ENCODE measurements around the gene CES1. TPM values are rescaled to one million over a fixed set of nuclear protein-coding genes. Genes with fewer than 3 reads are reported as not detected.

CES1 gene
- 0.89 TPM for total RNA-seq
- 1 to 10 TPM in 2 of 4 donors, under 1 TPM in 1, not detected in 1; 0.33 to 3.5 (median 1.1) TPM for polyA plus RNA-seq

DNA sequence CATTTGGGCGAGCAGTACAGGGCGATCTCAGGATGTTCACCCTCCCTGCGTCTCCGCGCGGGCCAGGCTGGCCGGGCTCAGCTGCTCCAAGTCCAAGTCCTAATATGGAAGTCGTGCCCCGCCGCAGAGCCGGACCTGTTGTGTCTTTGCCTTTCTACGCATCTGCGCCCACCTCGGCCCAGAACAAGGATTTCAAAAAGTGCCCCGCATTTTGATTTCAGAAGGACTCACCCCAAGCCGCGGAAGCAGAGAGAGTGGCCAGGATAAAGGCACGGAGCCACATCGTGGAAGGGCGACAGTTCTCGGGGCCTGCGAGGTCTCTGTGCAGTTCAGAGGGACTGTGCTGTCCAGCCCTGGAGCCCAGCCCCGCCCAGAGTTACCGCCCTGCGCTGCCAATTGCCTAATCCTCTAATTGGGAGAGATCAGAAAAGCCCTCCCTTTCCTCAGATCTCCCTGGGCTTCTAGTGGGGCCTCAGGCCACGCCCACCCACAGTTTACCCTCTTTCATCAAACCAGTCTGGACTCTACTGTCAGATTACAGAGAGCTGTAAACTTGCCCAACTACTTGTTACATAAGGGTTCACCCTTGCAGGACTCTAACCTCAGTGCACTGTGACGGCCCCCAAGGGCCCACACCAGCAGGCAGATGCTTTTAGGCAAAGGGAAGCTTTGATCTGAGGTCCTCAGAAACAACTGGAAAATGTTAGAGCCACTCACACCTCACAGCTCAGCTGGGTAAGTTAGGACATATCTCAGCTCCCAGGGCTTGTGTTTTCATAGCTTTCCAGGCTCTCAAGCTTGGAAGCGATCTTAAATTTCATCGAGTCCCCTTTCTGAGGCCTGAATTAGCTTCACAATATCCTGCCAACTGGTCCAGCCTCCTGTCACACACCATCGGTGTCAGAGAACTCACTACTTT lies at the start of gene CES1:
Gene CES1 (minus strand): TSS at position 324 of the 919 bp plus-strand sequence. CDS start 41 bp downstream, at position 283.
- Histone ChIP-seq H3K27ac (ENCODE audit: insufficient read depth, low read length, poor library complexity, severe bottlenecking) (no peak within 1 kb of the TSS), H3K4me3 (ENCODE audit: low read depth, low read length) (no peak within 1 kb of the TSS), H3K9me3 (ENCODE audit: control insufficient read depth in 2 of 2, low read length in 2 of 2) (no peaks in the 10 kb centered on the region), H3K36me3 (ENCODE audit: control insufficient read depth, insufficient read depth, low read length) (no peaks in the 10 kb centered on the region), H3K27me3 (ENCODE audit: control insufficient read depth, insufficient read depth, low read length) (peaks cover 3% of the 10 kb centered on the region), H3K4me1 (ENCODE audit: control insufficient read depth, insufficient read depth, low read length, poor library complexity, severe bottlenecking) (no peaks in the 10 kb centered on the region)
- Mint-ChIP-seq H3K27ac (no peak within 1 kb of the TSS), H3K9me3 (peaks cover 0 to 1% (median 0%) of the 10 kb centered on the region in 7 donors), H3K36me3 (no peaks in the 10 kb centered on the region), H3K27me3 (no peaks in the 10 kb centered on the region), H3K4me1 (no peaks in the 10 kb centered on the region), H3K4me3 (no peak within 1 kb of the TSS)
- no peak for DNase-seq
- ATAC-seq (ENCODE audit: low read depth in 2 of 2) = no peak

GRCh38 chr16:55876854-55877253 lies 44.0 kb upstream of the CES1 start:
- Histone ChIP-seq H3K9me3 (ENCODE audit: control insufficient read depth in 2 of 2, low read length in 2 of 2) (no peaks in the 10 kb centered on the region), H3K27me3 (ENCODE audit: control insufficient read depth, insufficient read depth, low read length) (no peaks in the 10 kb centered on the region), H3K27ac (ENCODE audit: insufficient read depth, low read length, poor library complexity, severe bottlenecking) (no peak overlapping the region), H3K36me3 (ENCODE audit: control insufficient read depth, insufficient read depth, low read length) (no peaks in the 10 kb centered on the region), H3K4me1 (ENCODE audit: control insufficient read depth, insufficient read depth, low read length, poor library complexity, severe bottlenecking) (no peaks in the 10 kb centered on the region), H3K4me3 (ENCODE audit: low read depth, low read length) (no peak overlapping the region)
- Mint-ChIP-seq H3K4me1 (no peaks in the 10 kb centered on the region), H3K36me3 (no peaks in the 10 kb centered on the region), H3K9me3 (peaks cover 0 to 4% (median 0%) of the 10 kb centered on the region in 7 donors), H3K27ac (peak overlapping the region in 1 of 3 donors; percentile 78), H3K4me3 (no peak overlapping the region), H3K27me3 (no peaks in the 10 kb centered on the region)
- no peak for DNase-seq
- ATAC-seq (ENCODE audit: low read depth in 2 of 2) = no peak

DNA sequence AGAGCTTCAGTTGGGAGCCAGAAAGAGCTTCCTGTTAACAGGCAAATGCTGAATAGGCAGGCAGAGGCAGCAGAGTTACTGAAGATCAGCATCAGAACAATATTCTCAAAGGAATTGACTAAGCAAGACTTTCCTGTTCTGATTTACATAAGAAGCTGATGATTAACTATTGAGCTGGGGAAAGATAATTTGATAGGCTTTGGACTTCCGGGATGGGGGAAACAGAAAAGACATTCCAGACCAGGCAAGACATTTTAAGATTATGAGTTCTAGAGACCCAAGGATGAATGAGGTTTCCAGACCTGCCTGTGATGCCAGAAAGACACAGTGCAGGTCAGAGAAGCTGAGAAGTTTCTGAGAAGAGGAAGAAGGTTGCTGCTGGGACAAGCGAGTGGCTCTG lies 42.4 kb upstream of the CES1 start, which contains the start of gene CES5A:
Gene CES5A (minus strand): TSS at position 101 of the 400 bp plus-strand sequence. CDS start 152 bp downstream, outside the sequence.
- H3K27me3 Mint-ChIP-seq = no peaks in the 10 kb centered on the region
- H3K27ac Mint-ChIP-seq = no peak within 1 kb of the TSS
- H3K4me3 ChIP-seq (ENCODE audit: low read depth, low read length) = no peak within 1 kb of the TSS
- peaks cover 0 to 4% (median 0%) of the 10 kb centered on the region in 7 donors for H3K9me3 Mint-ChIP-seq
- no peaks in the 10 kb centered on the region for H3K4me1 Mint-ChIP-seq
- H3K27me3 ChIP-seq (ENCODE audit: control insufficient read depth, insufficient read depth, low read length) = no peaks in the 10 kb centered on the region
- no peaks in the 10 kb centered on the region for H3K36me3 Mint-ChIP-seq
- no peaks in the 10 kb centered on the region for H3K36me3 ChIP-seq (ENCODE audit: control insufficient read depth, insufficient read depth, low read length)
- H3K4me3 Mint-ChIP-seq = no peak within 1 kb of the TSS
- DNase-seq (no peak), ATAC-seq (ENCODE audit: low read depth in 2 of 2) (no peak)
- no peaks in the 10 kb centered on the region for H3K9me3 ChIP-seq (ENCODE audit: control insufficient read depth in 2 of 2, low read length in 2 of 2)
- no peaks in the 10 kb centered on the region for H3K4me1 ChIP-seq (ENCODE audit: control insufficient read depth, insufficient read depth, low read length, poor library complexity, severe bottlenecking)
- no peak within 1 kb of the TSS for H3K27ac ChIP-seq (ENCODE audit: insufficient read depth, low read length, poor library complexity, severe bottlenecking)

- no peak overlapping the region for H3K4me3 ChIP-seq (ENCODE audit: low read depth, low read length)
- H3K36me3 ChIP-seq (ENCODE audit: control insufficient read depth, insufficient read depth, low read length) = no peaks in the 10 kb centered on the region
- no peak overlapping the region for H3K4me3 Mint-ChIP-seq
- H3K4me1 ChIP-seq (ENCODE audit: control insufficient read depth, insufficient read depth, low read length, poor library complexity, severe bottlenecking) = no peaks in the 10 kb centered on the region
- no peak overlapping the region for H3K27ac ChIP-seq (ENCODE audit: insufficient read depth, low read length, poor library complexity, severe bottlenecking)
- no peak overlapping the region for H3K27ac Mint-ChIP-seq
- no peaks in the 10 kb centered on the region for H3K9me3 ChIP-seq (ENCODE audit: control insufficient read depth in 2 of 2, low read length in 2 of 2)
- ATAC-seq (ENCODE audit: low read depth in 2 of 2) = no peak
- H3K9me3 Mint-ChIP-seq = peaks cover 0 to 6% (median 0%) of the 10 kb centered on the region in 7 donors
- no peaks in the 10 kb centered on the region for H3K4me1 Mint-ChIP-seq
- H3K27me3 Mint-ChIP-seq = no peaks in the 10 kb centered on the region
- no peak for DNase-seq
- H3K27me3 ChIP-seq (ENCODE audit: control insufficient read depth, insufficient read depth, low read length) = no peaks in the 10 kb centered on the region
- no peaks in the 10 kb centered on the region for H3K36me3 Mint-ChIP-seq
Observed at GRCh38 chr16:55873122-55873521, 40.2 kb upstream of the CES1 start.

DNA sequence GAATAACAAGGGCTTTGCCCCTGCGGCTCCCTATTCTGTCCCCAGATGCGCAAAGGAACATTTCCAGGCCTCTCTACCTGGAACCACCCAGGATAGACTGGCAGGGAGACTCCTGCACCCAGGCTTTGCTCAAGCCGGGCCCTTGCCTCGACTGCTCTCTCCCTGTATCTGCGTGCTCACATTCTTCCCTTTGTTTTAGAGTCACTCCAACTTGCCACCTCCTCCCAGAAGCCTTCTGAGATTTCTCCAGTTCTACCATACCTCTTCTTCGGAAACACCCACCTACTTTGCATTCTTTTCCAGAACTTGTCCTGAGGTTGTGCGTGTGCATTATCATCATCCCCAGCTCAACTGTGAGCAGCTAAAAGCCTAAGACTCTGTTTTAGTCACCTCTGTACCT lies 39.2 kb upstream of the CES1 start:
- no peak overlapping the region for H3K27ac ChIP-seq (ENCODE audit: insufficient read depth, low read length, poor library complexity, severe bottlenecking)
- Mint-ChIP-seq H3K4me1 (no peaks in the 10 kb centered on the region), H3K36me3 (no peaks in the 10 kb centered on the region), H3K27me3 (no peaks in the 10 kb centered on the region), H3K4me3 (no peak overlapping the region), H3K27ac (no peak overlapping the region), H3K9me3 (peaks cover 0 to 6% (median 0%) of the 10 kb centered on the region in 7 donors)
- no peaks in the 10 kb centered on the region for H3K36me3 ChIP-seq (ENCODE audit: control insufficient read depth, insufficient read depth, low read length)
- no peak overlapping the region for H3K4me3 ChIP-seq (ENCODE audit: low read depth, low read length)
- ATAC-seq (ENCODE audit: low read depth in 2 of 2) = no peak
- H3K9me3 ChIP-seq (ENCODE audit: control insufficient read depth in 2 of 2, low read length in 2 of 2) = no peaks in the 10 kb centered on the region
- no peak for DNase-seq
- no peaks in the 10 kb centered on the region for H3K27me3 ChIP-seq (ENCODE audit: control insufficient read depth, insufficient read depth, low read length)
- H3K4me1 ChIP-seq (ENCODE audit: control insufficient read depth, insufficient read depth, low read length, poor library complexity, severe bottlenecking) = no peaks in the 10 kb centered on the region

DNA sequence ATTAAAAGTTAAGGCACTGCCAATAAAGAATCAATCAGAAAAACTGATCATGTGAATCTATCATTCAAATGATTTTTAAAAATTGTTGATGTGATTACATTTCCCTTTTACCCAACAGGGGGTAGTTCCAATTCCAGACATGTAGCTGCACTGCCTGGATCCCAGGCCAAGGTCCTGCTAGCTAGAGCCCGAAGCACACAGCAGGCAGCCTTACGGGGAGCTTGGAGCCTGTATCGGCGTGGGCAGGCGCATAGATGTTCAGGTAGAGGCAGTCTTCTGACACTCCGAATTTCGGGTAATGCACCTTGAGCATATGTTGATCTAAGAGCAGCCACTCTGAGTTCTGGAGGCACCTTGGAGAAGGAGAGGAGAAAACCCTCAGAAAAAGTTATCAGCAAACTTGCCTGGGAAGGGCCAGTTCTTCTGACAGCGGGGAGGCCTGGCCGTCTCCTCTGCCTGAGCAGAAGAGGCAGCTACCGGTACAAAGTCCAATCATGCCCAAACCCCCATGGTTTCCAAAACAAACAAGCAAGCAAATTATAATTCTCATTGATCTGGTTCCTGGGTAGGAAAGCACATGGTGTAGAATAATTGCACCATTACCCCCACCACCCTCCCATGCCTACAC lies 38.6 kb upstream of the CES1 start:
- Mint-ChIP-seq H3K4me3 (no peak overlapping the region), H3K27me3 (no peaks in the 10 kb centered on the region), H3K36me3 (no peaks in the 10 kb centered on the region), H3K9me3 (peaks cover 0 to 6% (median 0%) of the 10 kb centered on the region in 7 donors), H3K4me1 (no peaks in the 10 kb centered on the region), H3K27ac (no peak overlapping the region)
- DNase-seq = no peak
- Histone ChIP-seq H3K9me3 (ENCODE audit: control insufficient read depth in 2 of 2, low read length in 2 of 2) (no peaks in the 10 kb centered on the region), H3K4me1 (ENCODE audit: control insufficient read depth, insufficient read depth, low read length, poor library complexity, severe bottlenecking) (no peaks in the 10 kb centered on the region), H3K4me3 (ENCODE audit: low read depth, low read length) (no peak overlapping the region), H3K27me3 (ENCODE audit: control insufficient read depth, insufficient read depth, low read length) (no peaks in the 10 kb centered on the region), H3K36me3 (ENCODE audit: control insufficient read depth, insufficient read depth, low read length) (no peaks in the 10 kb centered on the region), H3K27ac (ENCODE audit: insufficient read depth, low read length, poor library complexity, severe bottlenecking) (no peak overlapping the region)
- ATAC-seq (ENCODE audit: low read depth in 2 of 2) = no peak

DNA sequence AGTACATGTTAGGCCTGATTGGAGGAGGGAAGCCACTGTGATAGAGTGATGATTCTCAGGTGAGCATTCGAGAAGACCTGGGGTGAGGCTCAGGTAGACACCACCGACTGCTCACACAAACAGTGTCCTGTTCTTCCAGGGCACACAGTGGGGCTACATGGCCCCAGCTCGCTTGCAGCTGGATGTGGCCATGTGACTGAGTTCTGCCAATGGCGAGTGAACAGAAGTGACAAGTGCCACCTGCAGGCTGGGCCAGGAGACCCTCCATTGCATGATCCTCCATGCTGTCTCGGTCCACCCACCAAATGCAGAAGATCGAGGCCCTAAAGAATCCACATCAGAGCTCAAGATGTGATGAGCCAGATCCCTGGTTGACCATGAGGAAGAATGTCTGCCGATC lies 36.1 kb upstream of the CES1 start:
- H3K4me3 Mint-ChIP-seq = no peak overlapping the region
- Histone ChIP-seq H3K4me3 (ENCODE audit: low read depth, low read length) (no peak overlapping the region), H3K9me3 (ENCODE audit: control insufficient read depth in 2 of 2, low read length in 2 of 2) (no peaks in the 10 kb centered on the region), H3K36me3 (ENCODE audit: control insufficient read depth, insufficient read depth, low read length) (no peaks in the 10 kb centered on the region), H3K4me1 (ENCODE audit: control insufficient read depth, insufficient read depth, low read length, poor library complexity, severe bottlenecking) (no peaks in the 10 kb centered on the region), H3K27ac (ENCODE audit: insufficient read depth, low read length, poor library complexity, severe bottlenecking) (no peak overlapping the region), H3K27me3 (ENCODE audit: control insufficient read depth, insufficient read depth, low read length) (no peaks in the 10 kb centered on the region)
- no peaks in the 10 kb centered on the region for H3K4me1 Mint-ChIP-seq
- no peak for DNase-seq
- H3K9me3 Mint-ChIP-seq = peaks cover 0 to 6% (median 0%) of the 10 kb centered on the region in 7 donors
- H3K27me3 Mint-ChIP-seq = no peaks in the 10 kb centered on the region
- H3K27ac Mint-ChIP-seq = no peak overlapping the region
- no peak for ATAC-seq (ENCODE audit: low read depth in 2 of 2)
- H3K36me3 Mint-ChIP-seq = no peaks in the 10 kb centered on the region
